AG20443 (cell line): Measurements from ENCODE around the gene LRIG1.

ENCODE experiments used
- DNase-seq: peaks from one replicate; pipeline ENCODE4 v3.0.0; 2012; ENCODE audit warnings: low spot score, mixed read lengths

Gene LRIG1

GRCh38 chr3:66401675-66402491 is 98.9 kb downstream of the LRIG1 start:
- DNase-seq: no peak

GRCh38 chr3:66401157-66401550 is 99.7 kb downstream of the LRIG1 start:
- DNase-seq: no peak

- DNase-seq: no peak
Measured at GRCh38 chr3:66400411-66401156, 100.2 kb downstream of the LRIG1 start.

- DNase-seq: no peak
Measured at GRCh38 chr3:66399529-66400232, 101.1 kb downstream of the LRIG1 start.

GRCh38 chr3:66398228-66399025 is 102.4 kb downstream of the LRIG1 start:
- no peak for DNase-seq

GRCh38 chr3:66397745-66398144 is 103.1 kb downstream of the LRIG1 start:
- DNase-seq: peak; percentile 46

- no peak for DNase-seq
Measured at GRCh38 chr3:66396888-66397287, 103.9 kb downstream of the LRIG1 start.

- peak; percentile 34 for DNase-seq
Measured at GRCh38 chr3:66396161-66396760, 104.6 kb downstream of the LRIG1 start.

GRCh38 chr3:66395635-66396034 is 105.2 kb downstream of the LRIG1 start:
- DNase-seq: no peak

- DNase-seq: no peak
Measured at GRCh38 chr3:66394753-66395249, 106.0 kb downstream of the LRIG1 start.

- DNase-seq: no peak
Measured at GRCh38 chr3:66394019-66394752, 106.6 kb downstream of the LRIG1 start.

- DNase-seq: no peak
Measured at GRCh38 chr3:66393333-66394005, 107.4 kb downstream of the LRIG1 start.

- DNase-seq: no peak
Measured at GRCh38 chr3:66392966-66393332, 107.9 kb downstream of the LRIG1 start.

- no peak for DNase-seq
Measured at GRCh38 chr3:66392512-66392911, 108.3 kb downstream of the LRIG1 start.

GRCh38 chr3:66390013-66390412 is 110.8 kb downstream of the LRIG1 start:
- DNase-seq: no peak

- no peak for DNase-seq
Measured at GRCh38 chr3:66386925-66387650, 113.7 kb downstream of the LRIG1 start.

- no peak for DNase-seq
Measured at GRCh38 chr3:66386011-66386924, 114.6 kb downstream of the LRIG1 start.

GRCh38 chr3:66385066-66385465 is 115.8 kb downstream of the LRIG1 start:
- DNase-seq: no peak
